ENCODE data around the gene ABLIM1. TPM values are rescaled to one million over a fixed set of nuclear protein-coding genes. Genes with fewer than 3 reads are reported as not detected.

ABLIM1 gene
- total and polyA plus RNA-seq, 2 of the 13 experiments (the other 11 are each of a cell fraction or from before 2014, with no cell fraction given): 59.4 to 92.7 TPM

GRCh38 chr10:114504769-114505579 lies 153.1 kb downstream of the ABLIM1 start (continued):
- TF ChIP-seq FOXP4 (CRISPR knock-in tag; IDR thresholded peaks at IDR 0.05) (0 out of 2 replicates have a peak, but pooled peaks have one; percentile 11), SIX4 (CRISPR knock-in tag; IDR thresholded peaks at IDR 0.05) (peak; percentile 78; the same call in 1 of the 2 replicates), CEBPB (IDR thresholded peaks at IDR 0.05; ENCODE audit: borderline replicate concordance, low read depth, low read length) (0 out of 2 replicates have a peak, but pooled peaks have one; percentile 3), MTF2 (CRISPR knock-in tag; IDR thresholded peaks at IDR 0.05; ENCODE audit: borderline replicate concordance) (no peak), SCMH1 (CRISPR knock-in tag; IDR thresholded peaks at IDR 0.05; ENCODE audit: borderline replicate concordance) (no peak), FOXA1 (IDR thresholded peaks at IDR 0.05) (no peak), FOXA1 (CRISPR knock-in tag; IDR thresholded peaks at IDR 0.05) (peak; percentile 41; the same call in 1 of the 2 replicates), SOX6 (IDR thresholded peaks at IDR 0.05) (no peak), SOX6 (CRISPR knock-in tag; IDR thresholded peaks at IDR 0.05) (peak; percentile 42; the same call in 1 of the 2 replicates), GFI1 (CRISPR knock-in tag; IDR thresholded peaks at IDR 0.05; ENCODE audit: borderline replicate concordance) (no peak), RCOR2 (CRISPR knock-in tag; IDR thresholded peaks at IDR 0.05) (0 out of 2 replicates have a peak, but pooled peaks have one; percentile 20), SNAPC4 (CRISPR knock-in tag; IDR thresholded peaks at IDR 0.05) (no peak), NR2F6 (IDR thresholded peaks at IDR 0.05) (peak; percentile 69), NR2F6 (CRISPR knock-in tag; IDR thresholded peaks at IDR 0.05) (peak; percentile 65), ESRRA (CRISPR knock-in tag; IDR thresholded peaks at IDR 0.05; ENCODE audit: low read depth) (no peak), NONO (IDR thresholded peaks at IDR 0.05) (no peak), NONO (CRISPR knock-in tag; conservative IDR thresholded peaks at IDR 0.05) (no peak), ZC3H13 (CRISPR knock-in tag; IDR thresholded peaks at IDR 0.05) (no peak), TFDP2 (CRISPR knock-in tag; IDR thresholded peaks at IDR 0.05) (no peak), CEBPG (CRISPR knock-in tag; IDR thresholded peaks at IDR 0.05) (0 out of 2 replicates have a peak, but pooled peaks have one; percentile 29), ZBTB7B (CRISPR knock-in tag; IDR thresholded peaks at IDR 0.05) (peak; percentile 48; the same call in 1 of the 2 replicates), GABPA (IDR thresholded peaks at IDR 0.05; ENCODE audit: low read depth, low read length) (no peak), GABPA (CRISPR knock-in tag; IDR thresholded peaks at IDR 0.05; ENCODE audit: low read depth) (0 out of 2 replicates have a peak, but pooled peaks have one; percentile 13), BCL6 (CRISPR knock-in tag; IDR thresholded peaks at IDR 0.05) (peak; percentile 65), NR2C2 (CRISPR knock-in tag; IDR thresholded peaks at IDR 0.05; ENCODE audit: borderline replicate concordance) (peak; percentile 23; the same call in 1 of the 2 replicates)

Data from HepG2 (cell line).